ENCODE data around the gene OR51F2. TPM values are rescaled to one million over a fixed set of nuclear protein-coding genes. Genes with fewer than 3 reads are reported as not detected.

Gene OR51F2
- total RNA-seq (2014; rRNA removed; shearing (Covaris generic)) (not detected in 2 replicates), total RNA-seq (2022) (not detected in 2 replicates), Bru-seq, nascent RNA (not detected), BruChase-seq, experiment 1, labeled RNA remaining after a 6-hour chase (not detected), BruChase-seq, experiment 2, labeled RNA remaining after a 2-hour chase (not detected)
- long read RNA-seq, result 0 reads

GRCh38 chr11:4821021-4821420, at the start of gene OR51F2:
Gene OR51F2, plus strand, starts transcription at chr11:4821321. Its CDS starts 101 bp downstream, at chr11:4821422.
- DNase-seq (ENCODE audit: low spot score), result no peak
- H3K4me2 ChIP-seq (ENCODE audit: low read length), result no peak within 1 kb of the TSS
- no peak for TF ChIP-seq EZH2phosphoT487 (IDR thresholded peaks at IDR 0.05; ENCODE audit: borderline replicate concordance, low read depth, low read length)
- TF ChIP-seq CTCF (conservative IDR thresholded peaks at IDR 0.05; ENCODE audit: low read length), result no peak
- H3K9me2 ChIP-seq (ENCODE audit: insufficient read depth, low read length), result no peaks in the 10 kb centered on the region
- no peaks in the 10 kb centered on the region for H3K79me2 ChIP-seq (ENCODE audit: insufficient read depth, low read depth, low read length)
- ChIA-PET CTCF (ENCODE audit: unreplicated experiment) (no interaction called here), POLR2A (no interaction called here)
- no peak within 1 kb of the TSS for H3K27ac ChIP-seq (ENCODE audit: low read depth, low read length, poor library complexity, severe bottlenecking)
- BruUV-seq (replicated peaks), result no TSS peak
- no peaks in the 10 kb centered on the region for H3K9me3 ChIP-seq (ENCODE audit: low read length)
- no peaks in the 10 kb centered on the region for H4K20me1 ChIP-seq (ENCODE audit: insufficient read depth, low read length)
- H3K4me3 ChIP-seq (ENCODE audit: low read depth, low read length, poor library complexity, severe bottlenecking), result no peak within 1 kb of the TSS
- H2AFZ ChIP-seq (ENCODE audit: low read length), result no peak within 1 kb of the TSS
- intact Hi-C loops (cut with micrococcal nuclease; ENCODE audit: unreplicated experiment), result no loop called here
- no peaks in the 10 kb centered on the region for H3K36me3 ChIP-seq (ENCODE audit: insufficient read depth, low read length)
- H3K4me1 ChIP-seq (ENCODE audit: insufficient read depth, low read length, poor library complexity, severe bottlenecking), result no peaks in the 10 kb centered on the region

DNA sequence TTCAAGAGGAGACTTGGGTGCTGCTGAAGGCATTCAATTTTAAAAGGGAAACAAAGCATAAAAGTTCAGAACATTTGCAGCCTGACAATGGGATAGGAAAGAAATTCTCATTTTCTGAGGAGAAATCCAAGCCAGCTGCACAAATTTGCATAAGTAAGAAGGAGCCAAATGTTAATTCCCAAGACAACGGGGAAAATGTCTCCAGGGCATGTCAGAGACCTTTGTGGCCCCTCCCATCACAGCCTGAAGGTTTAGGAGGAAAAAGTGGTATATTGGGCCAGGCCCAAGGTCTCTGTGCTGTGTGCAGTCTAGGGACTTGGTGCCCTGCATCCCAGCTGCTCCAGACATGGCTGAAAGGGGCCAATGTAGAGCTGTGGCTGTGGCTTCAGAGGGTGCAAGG, 38.7 kb upstream of the OR51F2 start:
- CTCF ChIA-PET (ENCODE audit: unreplicated experiment), result no interaction called here
- H3K79me2 ChIP-seq (ENCODE audit: insufficient read depth, low read depth, low read length), result no peaks in the 10 kb centered on the region
- H3K9me2 ChIP-seq (ENCODE audit: insufficient read depth, low read length), result no peaks in the 10 kb centered on the region
- H3K4me2 ChIP-seq (ENCODE audit: low read length), result no peak overlapping the region
- no peak overlapping the region for H3K4me3 ChIP-seq (ENCODE audit: low read depth, low read length, poor library complexity, severe bottlenecking)
- no peak for DNase-seq (ENCODE audit: low spot score)
- H4K20me1 ChIP-seq (ENCODE audit: insufficient read depth, low read length), result no peaks in the 10 kb centered on the region
- H3K9me3 ChIP-seq (ENCODE audit: low read length), result no peaks in the 10 kb centered on the region
- TF ChIP-seq CTCF (conservative IDR thresholded peaks at IDR 0.05; ENCODE audit: low read length) (no peak), EZH2phosphoT487 (IDR thresholded peaks at IDR 0.05; ENCODE audit: borderline replicate concordance, low read depth, low read length) (no peak)
- H3K36me3 ChIP-seq (ENCODE audit: insufficient read depth, low read length), result no peaks in the 10 kb centered on the region
- BruUV-seq (replicated peaks), result no TSS peak
- POLR2A ChIA-PET, result no interaction called here
- no peak overlapping the region for H3K27ac ChIP-seq (ENCODE audit: low read depth, low read length, poor library complexity, severe bottlenecking)
- no peak overlapping the region for H2AFZ ChIP-seq (ENCODE audit: low read length)
- no peaks in the 10 kb centered on the region for H3K4me1 ChIP-seq (ENCODE audit: insufficient read depth, low read length, poor library complexity, severe bottlenecking)
- intact Hi-C loops (cut with micrococcal nuclease; ENCODE audit: unreplicated experiment), result no loop called here

DNA sequence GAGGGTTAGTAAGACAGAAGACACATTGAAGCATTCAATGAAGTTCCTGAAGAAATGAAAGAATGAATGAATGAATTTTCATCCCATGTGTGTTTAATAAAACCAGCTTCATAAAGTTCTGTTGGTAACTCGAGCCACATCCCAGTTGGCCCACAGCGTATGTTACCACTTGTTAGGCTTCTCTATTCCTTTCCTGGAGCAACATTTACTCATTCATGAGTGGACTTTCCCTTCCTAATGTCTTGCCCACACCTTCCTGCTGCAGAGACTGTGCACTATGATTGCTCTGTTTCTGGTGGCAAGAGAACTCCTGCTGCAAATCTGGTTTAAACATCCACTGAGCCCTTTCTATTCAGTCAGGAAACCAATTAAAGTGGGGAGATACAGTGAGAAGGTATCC, 23.9 kb upstream of the OR51F2 start:
- H3K4me2 ChIP-seq (ENCODE audit: low read length), result no peak overlapping the region
- TF ChIP-seq CTCF (conservative IDR thresholded peaks at IDR 0.05; ENCODE audit: low read length) (no peak), EZH2phosphoT487 (IDR thresholded peaks at IDR 0.05; ENCODE audit: borderline replicate concordance, low read depth, low read length) (no peak)
- no peaks in the 10 kb centered on the region for H3K79me2 ChIP-seq (ENCODE audit: insufficient read depth, low read depth, low read length)
- POLR2A ChIA-PET, result interaction anchor here (1.2 kb wide), 1 partner anchor 39 kb away, joined by 3 read pairs; no protein-coding TSS in a partner anchor
- no peaks in the 10 kb centered on the region for H3K9me2 ChIP-seq (ENCODE audit: insufficient read depth, low read length)
- H3K27ac ChIP-seq (ENCODE audit: low read depth, low read length, poor library complexity, severe bottlenecking), result no peak overlapping the region
- CTCF ChIA-PET (ENCODE audit: unreplicated experiment), result no interaction called here
- H4K20me1 ChIP-seq (ENCODE audit: insufficient read depth, low read length), result no peaks in the 10 kb centered on the region
- H3K36me3 ChIP-seq (ENCODE audit: insufficient read depth, low read length), result no peaks in the 10 kb centered on the region
- no peaks in the 10 kb centered on the region for H3K9me3 ChIP-seq (ENCODE audit: low read length)
- intact Hi-C loops (cut with micrococcal nuclease; ENCODE audit: unreplicated experiment), result no loop called here
- no peaks in the 10 kb centered on the region for H3K4me1 ChIP-seq (ENCODE audit: insufficient read depth, low read length, poor library complexity, severe bottlenecking)
- H3K4me3 ChIP-seq (ENCODE audit: low read depth, low read length, poor library complexity, severe bottlenecking), result no peak overlapping the region
- no peak overlapping the region for H2AFZ ChIP-seq (ENCODE audit: low read length)
- DNase-seq (ENCODE audit: low spot score), result no peak
- no TSS peak for BruUV-seq (replicated peaks)

All from OCI-LY7 (cell line).